Esophagus muscularis mucosa (tissue), 4 donors: ENCODE measurements around the gene TPTE.
"Not testable (repeated sequence)": the region's sequence is repeated elsewhere in the genome, so short reads cannot be mapped to it uniquely, and the experiment has no call there.

ENCODE experiments used
- CTCF ChIP-seq, 3 experiments: fragments of 200-600 bp in 2 of 3; fragments of 450-650 bp in 1 of 3; sonication (generic) in 2 of 3; IDR thresholded peaks; one replicate each; pipeline ENCODE4 v1.5.1; 2017 to 2019; ENCODE audit warnings: antibody characterized with exemption in 3 of 3, mild to moderate bottlenecking in 2 of 3, moderate library complexity in 1 of 3
- EP300 ChIP-seq: sonication (generic); formaldehyde crosslinking; IDR thresholded peaks from one replicate; pipeline ENCODE4 v1.6.1; 2017; ENCODE audit warnings: antibody characterized with exemption
- POLR2A ChIP-seq: fragments of 450-650 bp; IDR thresholded peaks from one replicate; pipeline ENCODE4 v1.6.1; 2017; ENCODE audit warnings: antibody characterized with exemption, moderate library complexity, mild to moderate bottlenecking, low read depth
- POLR2AphosphoS5 ChIP-seq, 2 donors: sonication (generic); formaldehyde crosslinking; IDR thresholded peaks; one replicate each; pipeline ENCODE4 v1.6.1; 2017; ENCODE audit warnings: antibody characterized with exemption in 2 of 2

GRCh38 chr21:10630829-10631228 is 109.4 kb downstream of the TPTE start:
- TF ChIP-seq CTCF (IDR thresholded peaks at IDR 0.05); POLR2AphosphoS5 (IDR thresholded peaks at IDR 0.05); POLR2A; EP300: not testable (repeated sequence)
